GM21423 (cell line): Measurements from ENCODE around the gene SYTL5.

Source experiments
- ATAC-seq: cut with Tn5 transposase; IDR thresholded peaks from one replicate; pipeline ENCODE4 v1.9.1; 2021; ENCODE audit warnings: mild to moderate bottlenecking, moderate library complexity; ENCODE audit not compliant: unreplicated experiment

SYTL5 gene

DNA sequence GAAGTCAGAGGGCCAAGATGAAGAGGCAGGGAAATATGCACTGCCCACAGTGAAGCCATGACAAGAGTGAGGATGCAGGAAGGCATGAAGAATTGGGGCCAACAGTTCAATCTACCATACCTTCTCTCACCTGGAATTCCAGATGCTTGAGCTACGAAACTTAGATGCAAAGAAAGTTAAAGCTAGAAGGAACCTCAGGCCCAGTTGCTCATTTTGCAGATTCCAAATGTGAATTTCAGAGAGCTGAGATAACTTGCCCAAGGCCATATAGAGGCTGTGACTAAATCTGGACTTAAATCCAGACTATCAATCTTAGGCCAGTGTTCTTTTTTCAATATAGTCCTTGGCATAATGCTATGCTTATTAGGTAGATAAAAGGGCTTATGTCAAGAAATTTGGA lies 121.6 kb downstream of the SYTL5 start:
- no peak for ATAC-seq

DNA sequence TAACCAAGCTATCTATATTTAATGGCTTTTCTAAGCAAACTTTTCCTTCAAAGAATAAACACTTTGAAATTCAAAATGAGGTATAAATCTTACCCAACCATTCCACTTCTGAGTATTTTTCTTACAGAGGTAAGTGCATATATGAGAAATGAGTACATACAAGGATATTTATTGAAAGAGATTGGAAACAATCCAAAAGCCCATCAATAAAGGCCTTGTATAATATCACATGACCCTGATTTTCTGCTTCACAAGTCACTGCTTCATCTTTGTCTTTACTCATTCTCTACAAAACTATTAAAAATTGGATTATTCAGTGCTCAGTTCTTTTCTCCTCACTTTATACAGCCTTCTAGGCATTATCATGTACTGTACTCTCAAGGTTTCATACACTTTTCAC lies 123.0 kb downstream of the SYTL5 start:
- no peak for ATAC-seq

DNA sequence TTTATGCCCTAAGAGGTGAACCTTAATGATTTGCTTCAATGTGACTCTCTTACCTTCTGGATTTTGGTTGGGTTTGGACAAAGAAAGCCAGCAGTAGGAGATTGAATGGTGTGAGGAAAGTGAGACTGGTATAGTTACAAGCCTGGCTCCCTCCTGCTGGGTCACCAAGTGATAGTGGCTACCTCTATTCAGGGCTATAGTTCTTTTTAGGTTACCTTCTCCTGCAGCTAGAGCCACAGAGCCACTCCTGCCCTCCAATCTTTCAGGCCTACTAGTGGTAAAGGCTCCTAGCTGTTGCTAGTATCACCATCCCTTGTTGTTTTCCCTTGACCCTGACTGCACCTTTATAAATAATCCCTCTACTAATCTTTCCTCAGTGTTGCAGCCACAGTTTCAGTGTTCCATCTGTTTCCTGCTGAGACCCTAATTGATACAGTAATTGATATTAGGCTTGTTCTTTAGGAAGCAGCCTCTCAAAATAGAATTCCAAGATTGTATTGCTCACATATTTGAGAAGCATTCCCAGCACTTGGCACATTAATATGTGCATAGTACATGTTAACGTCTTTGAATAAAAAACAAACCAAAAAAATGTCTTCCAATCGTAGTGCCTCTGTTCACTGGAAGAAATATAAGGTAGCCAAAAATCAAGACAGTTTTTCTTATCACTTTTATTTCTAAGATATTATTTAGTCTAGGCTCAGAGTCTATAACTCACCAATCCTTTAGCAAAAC lies 132.0 kb downstream of the SYTL5 start:
- ATAC-seq, result no peak

DNA sequence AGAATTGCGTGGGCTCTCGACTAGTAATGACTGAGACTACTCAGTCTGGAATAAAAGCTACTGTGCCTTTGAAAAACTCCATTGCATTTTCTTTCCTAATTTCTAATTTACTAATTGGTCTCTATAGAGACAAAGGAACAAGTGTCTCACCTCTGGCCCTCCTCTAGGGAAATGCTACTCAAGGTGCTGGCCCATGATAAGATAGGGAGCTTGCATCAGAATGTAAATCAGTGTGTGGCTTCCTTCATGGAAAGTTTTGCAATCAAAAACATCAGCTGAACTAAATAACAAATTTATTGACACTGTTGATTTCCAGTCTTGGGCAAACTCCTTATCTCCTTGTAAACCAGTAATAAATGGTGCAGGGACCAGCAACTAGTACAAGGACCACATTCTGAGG lies 132.5 kb downstream of the SYTL5 start:
- ATAC-seq, result no peak

DNA sequence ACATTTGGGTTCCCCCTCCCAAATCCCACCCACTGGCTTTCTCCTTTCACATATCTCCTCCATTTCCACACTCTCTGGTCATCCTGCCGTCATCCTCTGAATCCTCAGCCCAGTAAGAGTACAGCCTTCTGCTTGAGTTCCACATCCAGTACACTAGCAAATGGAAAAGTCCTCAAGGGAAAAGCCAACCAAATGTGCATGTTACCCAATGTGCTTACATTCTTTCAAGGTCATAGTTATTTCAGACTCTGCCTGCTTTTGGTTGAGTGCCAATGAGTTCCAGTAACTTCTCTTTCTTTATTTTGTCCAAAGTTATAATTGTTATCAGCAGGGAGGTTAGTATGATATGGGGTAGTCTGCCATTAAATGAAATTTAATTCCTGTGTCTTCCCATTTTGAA lies 136.3 kb downstream of the SYTL5 start:
- no peak for ATAC-seq

DNA sequence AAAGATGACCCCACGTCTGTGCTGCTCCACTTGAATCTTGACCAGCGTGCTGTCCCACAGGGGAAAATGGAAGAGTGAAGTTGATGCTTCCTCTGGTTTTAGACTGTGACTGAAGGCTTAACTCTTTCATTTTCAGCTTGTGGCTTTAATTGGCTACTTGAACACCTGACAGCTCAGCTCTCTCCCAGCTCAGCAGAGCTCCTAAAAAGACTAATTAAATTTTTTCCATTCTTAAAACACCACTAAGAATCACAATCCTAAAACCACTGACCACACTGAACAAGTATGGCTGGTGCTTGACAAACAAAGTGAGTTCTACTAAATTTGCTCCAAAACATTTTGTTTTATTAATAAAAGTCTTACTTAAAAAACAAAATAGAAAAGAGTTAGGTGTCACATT lies 142.7 kb downstream of the SYTL5 start:
- ATAC-seq, result no peak

DNA sequence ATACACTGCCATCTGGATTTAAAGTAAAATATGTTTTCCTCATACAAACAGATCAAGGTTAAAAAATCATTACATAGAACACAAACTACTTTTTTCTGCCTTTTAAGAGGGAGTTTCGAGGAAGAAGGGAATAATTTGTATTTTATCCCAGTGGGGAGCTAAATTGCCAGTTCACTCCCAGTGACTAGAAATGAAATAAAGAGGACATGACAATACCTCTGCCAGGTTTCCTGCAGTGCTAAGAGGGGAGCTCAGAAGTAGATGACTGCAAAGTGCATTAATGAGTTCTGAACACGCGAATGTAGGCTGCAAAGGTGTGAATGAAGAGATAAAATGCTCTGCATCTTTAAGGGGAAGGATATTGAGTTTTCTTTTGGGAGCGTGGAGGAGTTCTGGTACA lies 144.6 kb downstream of the SYTL5 start:
- no peak for ATAC-seq

DNA sequence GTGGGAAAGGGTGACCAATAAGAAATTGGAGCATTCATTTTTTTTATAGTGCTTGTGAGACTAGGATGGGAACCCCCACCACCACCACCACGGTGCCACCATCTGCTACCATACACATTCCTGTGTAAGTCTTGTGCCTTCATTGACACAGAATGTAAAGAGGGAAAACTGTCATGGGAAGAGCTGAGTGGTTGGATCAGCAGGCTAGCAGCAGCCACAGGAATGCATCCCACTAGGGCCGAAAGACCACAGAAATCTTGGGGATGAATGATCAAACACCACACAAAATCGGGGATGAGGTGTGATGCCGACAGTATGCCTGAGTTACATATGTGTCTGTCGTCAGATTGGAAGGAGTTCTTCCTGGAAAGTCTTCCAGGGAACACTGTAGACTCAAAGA lies 145.1 kb downstream of the SYTL5 start:
- ATAC-seq, result no peak

DNA sequence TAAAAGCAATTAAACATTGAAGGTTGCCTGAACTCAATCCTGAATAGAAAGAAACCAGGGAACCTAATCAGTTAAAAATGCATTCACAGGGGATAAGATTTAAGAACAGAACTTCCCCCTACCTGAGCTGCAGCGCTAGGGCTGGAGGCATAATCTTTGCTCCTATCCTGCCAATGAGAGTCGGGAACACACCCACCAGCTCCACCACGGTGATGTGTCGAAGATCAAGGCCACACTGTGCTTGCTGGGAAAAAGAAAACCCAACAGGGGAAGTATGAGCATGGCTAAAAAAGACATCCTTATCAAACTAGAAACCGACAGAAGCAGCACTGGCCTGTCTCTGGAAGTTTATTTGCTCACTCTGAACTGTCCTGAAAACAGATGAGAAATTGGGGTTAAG lies 148.0 kb downstream of the SYTL5 start:
- no peak for ATAC-seq

DNA sequence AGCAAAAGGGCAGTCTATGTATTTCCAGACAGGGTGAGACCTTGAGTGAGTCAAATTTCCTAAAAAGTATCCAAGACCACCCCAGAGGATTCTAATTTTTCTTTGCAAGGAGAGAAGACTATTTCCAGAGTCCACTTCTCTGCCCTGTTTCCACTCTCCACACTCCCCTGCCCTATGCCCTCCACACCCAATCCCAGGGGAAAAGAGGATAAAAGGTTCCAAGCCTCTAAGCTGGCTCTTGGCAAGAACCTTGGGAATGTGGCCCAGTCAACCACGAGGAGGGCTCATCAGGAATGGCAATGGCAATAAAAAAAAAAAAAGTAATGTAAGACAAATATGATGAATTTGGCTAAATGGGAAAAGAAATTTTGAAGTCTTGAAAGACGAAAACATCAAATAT lies 148.5 kb downstream of the SYTL5 start:
- ATAC-seq, result no peak

DNA sequence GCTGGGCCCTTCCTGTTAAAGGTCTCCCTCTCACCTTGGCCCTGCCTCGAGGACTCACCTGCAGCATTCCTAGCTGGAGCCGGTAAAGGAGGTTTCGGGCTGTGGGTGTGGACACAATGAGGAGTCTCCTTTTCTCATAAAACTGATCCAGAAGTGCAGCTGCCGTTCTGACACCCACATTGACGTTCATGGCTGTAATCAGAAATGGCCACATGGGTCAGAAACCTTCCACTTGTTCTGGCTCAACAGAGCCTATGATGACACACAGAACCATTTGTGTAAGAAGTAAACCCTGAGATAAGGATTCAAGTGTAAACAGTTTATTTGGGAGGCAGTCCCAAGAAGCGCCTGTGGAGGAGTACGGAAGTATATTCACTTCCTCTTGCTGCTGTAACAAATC lies 150.5 kb downstream of the SYTL5 start:
- no peak for ATAC-seq

DNA sequence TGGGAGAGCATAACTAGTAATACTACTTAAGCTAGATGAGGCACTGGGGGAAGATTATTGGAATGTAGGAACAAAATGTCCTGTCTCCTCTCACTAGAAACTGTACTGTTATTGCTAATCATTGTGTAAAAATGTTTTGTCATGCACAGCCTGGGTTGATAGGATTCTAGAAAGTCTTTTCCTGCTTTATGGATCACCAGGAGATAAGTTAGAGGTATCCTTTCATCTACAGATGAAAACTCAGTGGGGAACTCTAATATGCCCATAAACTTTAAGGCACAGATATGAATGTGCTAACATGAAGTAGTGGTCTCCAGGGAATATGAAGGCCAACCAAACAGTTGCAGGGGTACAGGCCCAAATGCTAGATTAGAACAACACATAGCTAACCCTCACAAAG lies 156.8 kb downstream of the SYTL5 start:
- ATAC-seq, result no peak

DNA sequence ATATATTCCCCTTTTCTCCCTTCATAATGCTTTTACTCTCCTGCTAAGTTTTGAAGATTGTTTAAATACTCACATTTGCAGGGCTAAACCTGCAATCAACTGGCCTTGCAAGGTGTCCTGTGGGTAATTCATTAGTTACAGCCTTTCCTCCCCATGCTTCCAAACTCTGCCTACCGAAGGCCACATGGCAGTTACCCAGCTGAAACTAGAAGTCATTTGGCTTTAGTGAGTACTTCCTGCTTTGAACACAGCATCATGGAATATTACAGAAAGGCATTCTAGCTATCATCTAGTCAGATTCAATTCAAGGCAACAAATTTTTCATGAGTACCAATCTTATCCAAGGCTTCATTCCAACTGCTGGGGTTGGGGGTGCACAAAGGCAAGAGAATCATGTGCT lies 158.7 kb downstream of the SYTL5 start:
- no peak for ATAC-seq

DNA sequence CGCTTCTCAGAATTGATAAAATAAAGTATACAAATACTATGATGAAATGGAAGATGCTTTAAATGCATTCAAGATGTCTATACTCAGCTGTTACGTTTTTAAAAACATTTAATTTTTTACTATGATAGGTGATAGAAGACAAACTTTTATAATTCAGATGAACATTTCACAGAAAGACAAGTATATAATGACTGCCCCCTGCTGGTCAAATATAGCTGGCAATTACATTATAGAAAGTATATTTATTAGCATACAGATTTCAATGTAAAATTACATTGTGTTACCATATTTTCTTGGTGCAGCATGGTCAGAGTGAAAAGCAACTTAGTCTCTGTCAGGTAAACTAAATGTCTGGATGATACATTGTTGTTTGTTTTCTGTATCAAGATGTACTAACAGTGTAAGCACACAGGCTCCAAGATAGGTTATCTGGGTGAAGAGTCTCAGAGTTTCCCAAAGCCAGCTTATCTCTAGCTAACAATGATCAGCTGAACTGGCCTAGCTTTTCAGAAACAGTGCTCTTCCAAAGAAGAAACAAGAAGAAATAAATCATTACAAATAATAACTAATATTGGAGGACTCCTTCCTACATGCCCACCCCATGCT lies 160.2 kb downstream of the SYTL5 start:
- no peak for ATAC-seq

DNA sequence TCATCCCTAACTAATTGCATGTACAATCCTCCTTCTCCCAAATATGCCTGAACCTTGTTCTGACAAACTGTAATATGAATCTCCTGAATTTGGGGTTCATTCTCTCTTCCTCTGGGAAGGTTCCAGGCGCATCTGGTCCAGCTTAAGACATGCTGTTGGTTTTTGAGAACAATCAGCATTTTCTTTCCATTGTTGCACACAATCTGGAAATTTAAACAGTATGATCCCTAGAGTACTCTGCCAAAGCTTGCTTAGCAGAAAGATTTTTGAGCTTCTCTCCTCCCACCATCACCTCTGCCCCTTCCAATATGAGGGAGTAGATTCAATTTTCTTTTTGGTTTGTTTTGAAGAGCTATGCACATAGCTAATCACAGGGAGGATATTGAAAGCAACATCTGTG lies 164.2 kb downstream of the SYTL5 start:
- ATAC-seq, result no peak

DNA sequence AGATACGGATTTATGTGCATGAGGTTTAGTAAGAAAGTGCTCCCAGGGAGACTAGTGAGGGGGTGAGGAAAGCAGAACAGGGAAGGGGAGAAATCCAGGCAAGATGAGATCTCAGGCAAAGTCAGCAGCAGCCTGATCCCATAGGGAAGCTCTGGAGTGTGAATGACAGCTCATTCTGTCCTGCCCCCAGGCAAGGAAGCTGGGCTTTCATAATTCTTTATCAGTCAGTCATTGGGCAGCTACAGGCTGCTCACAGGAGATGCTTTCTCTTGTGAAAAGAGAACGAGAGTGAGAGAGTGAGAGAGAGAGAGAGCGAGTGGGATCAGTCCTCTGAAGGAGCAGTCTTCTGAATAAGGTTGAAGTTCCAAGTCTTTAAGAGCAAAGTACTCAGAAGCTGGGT lies 166.2 kb downstream of the SYTL5 start:
- no peak for ATAC-seq

DNA sequence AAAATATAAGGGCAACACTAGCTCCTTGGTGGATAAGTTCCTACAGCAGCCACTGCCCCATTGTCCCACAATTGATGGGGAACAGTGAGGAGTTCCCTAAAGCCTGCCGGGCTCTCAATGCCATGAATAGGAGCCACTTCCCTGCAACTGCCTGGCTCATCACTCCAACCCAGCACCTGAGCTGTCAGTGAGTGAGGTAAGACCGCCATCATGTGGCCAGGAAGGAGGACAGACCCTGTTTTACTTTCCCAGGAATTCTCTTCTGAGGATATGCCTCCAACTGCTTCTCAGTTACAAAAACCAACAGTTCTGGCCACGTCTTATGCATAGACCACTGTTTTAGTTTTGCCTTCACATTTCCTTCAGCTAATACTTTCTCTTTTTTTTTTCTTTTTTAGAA lies 168.8 kb downstream of the SYTL5 start:
- no peak for ATAC-seq

DNA sequence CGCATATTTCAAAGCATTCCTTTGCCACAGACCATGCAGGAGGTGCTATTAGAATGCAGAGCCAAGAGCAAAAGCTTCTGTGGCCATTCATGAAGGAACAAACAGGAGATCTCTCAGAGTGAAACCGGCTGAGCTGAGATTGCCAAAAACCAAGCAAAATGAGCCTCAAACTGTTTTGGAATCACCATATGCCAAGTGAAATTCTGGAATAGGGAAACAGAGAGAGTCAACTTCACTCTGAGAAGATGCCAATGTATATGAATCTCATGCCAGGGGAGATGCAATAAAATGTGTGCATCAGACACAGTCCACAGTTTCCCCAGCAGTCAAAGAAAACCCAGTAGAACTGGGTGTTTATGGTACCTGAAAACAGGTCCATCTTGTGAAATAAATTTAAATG lies 172.0 kb downstream of the SYTL5 start:
- no peak for ATAC-seq
